Measurements from ENCODE around the gene APBA2.

Gene APBA2

GRCh38 chr15:29110733-29111132 lies 225.0 kb downstream of the APBA2 start:
- no peak for DNase-seq

GRCh38 chr15:29111705-29112281 lies 226.0 kb downstream of the APBA2 start:
- no peak for DNase-seq

GRCh38 chr15:29113336-29114220 lies 227.8 kb downstream of the APBA2 start:
- no peak for DNase-seq

GRCh38 chr15:29114221-29115092 lies 228.7 kb downstream of the APBA2 start:
- no peak for DNase-seq

GRCh38 chr15:29115093-29115991 lies 229.6 kb downstream of the APBA2 start:
- no peak for DNase-seq

- no peak for DNase-seq
These were observed 231.4 kb downstream of the APBA2 start for GRCh38 chr15:29116970-29117700.

- DNase-seq: no peak
These were observed 232.0 kb downstream of the APBA2 start for GRCh38 chr15:29117778-29118177.

- no peak for DNase-seq
These were observed 234.1 kb downstream of the APBA2 start for GRCh38 chr15:29119847-29120246.

- no peak for DNase-seq
These were observed 235.0 kb downstream of the APBA2 start for GRCh38 chr15:29120593-29121368.

- no peak for DNase-seq
These were observed 235.5 kb downstream of the APBA2 start for GRCh38 chr15:29121369-29121656.

GRCh38 chr15:29121907-29122306 lies 236.1 kb downstream of the APBA2 start:
- DNase-seq: no peak

- no peak for DNase-seq
These were observed 236.7 kb downstream of the APBA2 start for GRCh38 chr15:29122506-29122905.

- no peak for DNase-seq
These were observed 237.4 kb downstream of the APBA2 start for GRCh38 chr15:29123171-29123570.

GRCh38 chr15:29123991-29124390 lies 238.2 kb downstream of the APBA2 start:
- DNase-seq: no peak

- DNase-seq: no peak
These were observed 239.0 kb downstream of the APBA2 start for GRCh38 chr15:29124581-29125381.

GRCh38 chr15:29125382-29126207 lies 239.8 kb downstream of the APBA2 start:
- DNase-seq: no peak

- DNase-seq: no peak
These were observed 240.4 kb downstream of the APBA2 start for GRCh38 chr15:29126208-29126536.

GRCh38 chr15:29126821-29127461 lies 241.2 kb downstream of the APBA2 start:
- DNase-seq: no peak

Measured in NCI-H446 (cell line).